PFSK-1 (cell line): ENCODE results near the gene RNF4.

ENCODE experiments used
- POLR2AphosphoS5 ChIP-seq: IDR thresholded peaks from 2 replicates; pipeline ENCODE4 v1.6.1; 2012; ENCODE audit warnings: low read depth, mild to moderate bottlenecking, control low read depth, low read length, moderate library complexity
- TF ChIP-seq, protein P1 (sequence below), 2 experiments: IDR thresholded peaks; 2 replicates each; pipeline versions ENCODE4 v1.6.1 to v1.8.0; 2011 to 2012; ENCODE audit warnings: low read depth in 2 of 2, low read length in 2 of 2, control low read depth in 1 of 2, inconsistent platforms in 1 of 2, mild to moderate bottlenecking in 1 of 2, moderate library complexity in 1 of 2; ENCODE audit not compliant: insufficient read depth in 1 of 2

DNA sequence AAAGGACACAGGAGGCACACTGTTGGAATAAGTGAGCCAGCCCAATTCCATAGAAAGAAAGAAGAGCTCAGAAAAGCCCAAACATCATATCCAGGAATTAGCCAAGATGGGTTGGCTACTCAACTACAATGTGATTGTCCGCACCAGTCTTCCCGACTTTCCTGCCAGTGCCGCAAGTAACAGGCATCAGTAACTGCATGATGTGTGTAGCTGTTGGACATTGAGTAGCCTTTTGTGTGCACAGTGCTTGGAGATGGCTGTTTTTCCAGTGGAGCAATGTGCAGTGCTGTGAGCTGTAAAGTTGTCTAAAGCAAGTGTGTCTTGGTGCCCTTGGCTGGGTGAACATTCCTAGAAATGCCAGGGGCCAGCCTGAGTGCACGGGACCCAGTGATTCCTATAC is 38.4 kb downstream of the RNF4 start:
- TF ChIP-seq POLR2AphosphoS5 = no peak
- TF ChIP-seq, protein P1, sequence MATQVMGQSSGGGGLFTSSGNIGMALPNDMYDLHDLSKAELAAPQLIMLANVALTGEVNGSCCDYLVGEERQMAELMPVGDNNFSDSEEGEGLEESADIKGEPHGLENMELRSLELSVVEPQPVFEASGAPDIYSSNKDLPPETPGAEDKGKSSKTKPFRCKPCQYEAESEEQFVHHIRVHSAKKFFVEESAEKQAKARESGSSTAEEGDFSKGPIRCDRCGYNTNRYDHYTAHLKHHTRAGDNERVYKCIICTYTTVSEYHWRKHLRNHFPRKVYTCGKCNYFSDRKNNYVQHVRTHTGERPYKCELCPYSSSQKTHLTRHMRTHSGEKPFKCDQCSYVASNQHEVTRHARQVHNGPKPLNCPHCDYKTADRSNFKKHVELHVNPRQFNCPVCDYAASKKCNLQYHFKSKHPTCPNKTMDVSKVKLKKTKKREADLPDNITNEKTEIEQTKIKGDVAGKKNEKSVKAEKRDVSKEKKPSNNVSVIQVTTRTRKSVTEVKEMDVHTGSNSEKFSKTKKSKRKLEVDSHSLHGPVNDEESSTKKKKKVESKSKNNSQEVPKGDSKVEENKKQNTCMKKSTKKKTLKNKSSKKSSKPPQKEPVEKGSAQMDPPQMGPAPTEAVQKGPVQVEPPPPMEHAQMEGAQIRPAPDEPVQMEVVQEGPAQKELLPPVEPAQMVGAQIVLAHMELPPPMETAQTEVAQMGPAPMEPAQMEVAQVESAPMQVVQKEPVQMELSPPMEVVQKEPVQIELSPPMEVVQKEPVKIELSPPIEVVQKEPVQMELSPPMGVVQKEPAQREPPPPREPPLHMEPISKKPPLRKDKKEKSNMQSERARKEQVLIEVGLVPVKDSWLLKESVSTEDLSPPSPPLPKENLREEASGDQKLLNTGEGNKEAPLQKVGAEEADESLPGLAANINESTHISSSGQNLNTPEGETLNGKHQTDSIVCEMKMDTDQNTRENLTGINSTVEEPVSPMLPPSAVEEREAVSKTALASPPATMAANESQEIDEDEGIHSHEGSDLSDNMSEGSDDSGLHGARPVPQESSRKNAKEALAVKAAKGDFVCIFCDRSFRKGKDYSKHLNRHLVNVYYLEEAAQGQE (IDR thresholded peaks at IDR 0.05; ENCODE audit: insufficient read depth in 1 of 2, low read depth in 2 of 2, low read length in 2 of 2) = no peak
